HFFc6 (cell line): ENCODE results near the gene ABHD11. TPM values are rescaled to one million over a fixed set of nuclear protein-coding genes. Genes with fewer than 3 reads are reported as not detected.
"Not testable (repeated sequence)": the region's sequence is repeated elsewhere in the genome, so short reads cannot be mapped to it uniquely, and the experiment has no call there.

Experiments used
- DNase-seq: peaks from one replicate; pipeline ENCODE4 v3.0.0-alpha.2; 2018
- H3K27ac Mint-ChIP-seq: 2 replicates; pipeline ENCODE4 v1.8.0; 2020; ENCODE audit warnings: mild to moderate bottlenecking, mixed read lengths
- H3K27me3 Mint-ChIP-seq: 2 replicates; pipeline ENCODE4 v1.8.0; 2021; ENCODE audit warnings: mild to moderate bottlenecking, moderate library complexity, mixed read lengths; ENCODE audit not compliant: insufficient read depth
- H3K36me3 Mint-ChIP-seq: 2 replicates; pipeline ENCODE4 v1.8.0; 2021; ENCODE audit warnings: low read depth, mixed read lengths
- H3K4me1 Mint-ChIP-seq: 2 replicates; pipeline ENCODE4 v1.8.0; 2020; ENCODE audit warnings: low read depth, mixed read lengths
- H3K4me3 Mint-ChIP-seq: 2 replicates; pipeline ENCODE4 v1.8.0; 2020; ENCODE audit warnings: mild to moderate bottlenecking, moderate library complexity, mixed read lengths
- H3K9me3 Mint-ChIP-seq: 2 replicates; pipeline ENCODE4 v1.8.0; 2020; ENCODE audit warnings: mild to moderate bottlenecking, mixed read lengths
- long read RNA-seq: library from polyadenylated mRNA; unstranded; transcript quantifications from one replicate; pipeline ENCODE4 v2.0.0, GENCODE V29; 2019
- total RNA-seq, 6 experiments: library from RNA; stranded (reverse); fragmentation: NEBNext Ultra II Directional; extraction: Animal tissue kit (Norgen Biotek cat#: 25700); gene quantifications; 2 replicates in 1 of 6; 3 replicates in 5 of 6; pipeline ENCODE4 v1.2.3, GENCODE V29; 2021
- TF ChIP-seq, protein P1 (sequence below): fragments of 200-600 bp; sonication (generic); IDR thresholded peaks from 2 replicates; pipeline ENCODE4 v1.5.0; 2021; ENCODE audit warnings: antibody characterized with exemption, mild to moderate bottlenecking

ABHD11 gene, protein sequence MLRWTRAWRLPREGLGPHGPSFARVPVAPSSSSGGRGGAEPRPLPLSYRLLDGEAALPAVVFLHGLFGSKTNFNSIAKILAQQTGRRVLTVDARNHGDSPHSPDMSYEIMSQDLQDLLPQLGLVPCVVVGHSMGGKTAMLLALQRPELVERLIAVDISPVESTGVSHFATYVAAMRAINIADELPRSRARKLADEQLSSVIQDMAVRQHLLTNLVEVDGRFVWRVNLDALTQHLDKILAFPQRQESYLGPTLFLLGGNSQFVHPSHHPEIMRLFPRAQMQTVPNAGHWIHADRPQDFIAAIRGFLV
- 10 to 100 TPM; 10.3 to 18.6 (median 16.8) TPM for total RNA-seq
- long read RNA-seq, transcript ABHD11-201 (6 exons, 1,483 nt): major isoform, 16 of 22 reads
- long read RNA-seq, partial matches to known transcripts: 1 of 22 reads
- long read RNA-seq, other reads (novel, unspliced or antisense): 4 of 22 reads

DNA sequence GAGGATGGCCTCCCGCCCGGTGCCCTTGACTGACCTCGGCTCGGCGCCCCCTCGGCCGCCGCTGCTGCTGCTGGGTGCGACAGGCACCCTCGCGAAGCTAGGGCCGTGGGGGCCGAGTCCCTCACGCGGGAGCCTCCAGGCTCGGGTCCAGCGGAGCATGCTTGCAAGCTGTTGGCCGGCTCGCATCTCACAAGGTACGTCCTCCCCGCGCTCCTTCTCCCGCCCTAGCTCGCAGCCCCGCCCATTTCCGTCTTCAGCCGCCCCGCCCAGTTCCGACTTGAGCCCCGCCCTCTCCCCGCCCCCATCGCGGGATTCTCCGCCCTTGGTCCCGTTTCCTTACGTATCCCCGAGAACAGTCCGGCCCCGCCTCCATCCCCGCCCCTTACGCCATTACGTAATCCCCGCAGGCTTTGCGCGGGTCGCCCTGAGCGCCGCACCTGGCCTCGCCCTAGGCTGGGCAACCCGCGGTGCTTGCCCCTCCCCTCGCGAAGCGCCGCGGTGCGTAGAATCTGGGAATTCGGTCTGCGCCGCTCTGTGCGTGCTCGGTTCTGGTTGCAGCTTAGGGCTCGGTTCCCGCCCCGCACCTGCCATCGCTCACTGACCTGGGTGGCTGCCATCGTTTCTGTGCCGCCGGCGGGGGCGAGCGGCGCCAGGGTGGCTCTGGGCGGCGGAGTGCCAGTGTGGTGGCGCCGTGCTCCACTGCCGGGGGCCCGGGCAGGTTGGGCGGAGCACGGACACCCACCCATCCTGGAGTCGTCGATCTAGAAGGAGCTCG is at the start of gene ABHD11:
ABHD11 (minus strand) TSS at position 191 of the 775 bp plus-strand sequence; CDS start at position 159, 32 bp downstream.
- Mint-ChIP-seq H3K4me1 (peaks cover 13% of the 10 kb centered on the region; the same call in 1 of the 2 replicates), H3K27me3 (peaks cover 5% of the 10 kb centered on the region), H3K36me3 (peaks cover 4% of the 10 kb centered on the region; the same call in 1 of the 2 replicates), H3K4me3 (peak within 1 kb of the TSS; percentile 90), H3K27ac (peak within 1 kb of the TSS; percentile 82), H3K9me3 (peaks cover 4% of the 10 kb centered on the region; the same call in 1 of the 2 replicates)
- DNase-seq: peak; percentile 91
- TF ChIP-seq, protein P1, sequence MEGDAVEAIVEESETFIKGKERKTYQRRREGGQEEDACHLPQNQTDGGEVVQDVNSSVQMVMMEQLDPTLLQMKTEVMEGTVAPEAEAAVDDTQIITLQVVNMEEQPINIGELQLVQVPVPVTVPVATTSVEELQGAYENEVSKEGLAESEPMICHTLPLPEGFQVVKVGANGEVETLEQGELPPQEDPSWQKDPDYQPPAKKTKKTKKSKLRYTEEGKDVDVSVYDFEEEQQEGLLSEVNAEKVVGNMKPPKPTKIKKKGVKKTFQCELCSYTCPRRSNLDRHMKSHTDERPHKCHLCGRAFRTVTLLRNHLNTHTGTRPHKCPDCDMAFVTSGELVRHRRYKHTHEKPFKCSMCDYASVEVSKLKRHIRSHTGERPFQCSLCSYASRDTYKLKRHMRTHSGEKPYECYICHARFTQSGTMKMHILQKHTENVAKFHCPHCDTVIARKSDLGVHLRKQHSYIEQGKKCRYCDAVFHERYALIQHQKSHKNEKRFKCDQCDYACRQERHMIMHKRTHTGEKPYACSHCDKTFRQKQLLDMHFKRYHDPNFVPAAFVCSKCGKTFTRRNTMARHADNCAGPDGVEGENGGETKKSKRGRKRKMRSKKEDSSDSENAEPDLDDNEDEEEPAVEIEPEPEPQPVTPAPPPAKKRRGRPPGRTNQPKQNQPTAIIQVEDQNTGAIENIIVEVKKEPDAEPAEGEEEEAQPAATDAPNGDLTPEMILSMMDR: no peak

DNA sequence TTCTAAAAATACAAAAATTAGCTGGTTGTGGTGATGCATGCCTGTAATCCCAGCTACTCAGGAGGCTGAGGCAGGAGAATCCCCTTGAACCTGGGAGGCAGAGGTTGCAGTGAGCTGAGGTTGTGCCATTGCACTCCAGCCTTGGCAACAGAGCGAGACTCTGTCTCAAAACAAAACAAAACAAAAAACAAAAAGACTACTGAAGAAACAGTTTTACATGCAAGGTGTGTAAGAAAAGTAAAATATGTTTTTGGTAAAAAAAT is 49.1 kb upstream of the ABHD11 start:
- not testable (repeated sequence) for H3K27ac Mint-ChIP-seq, DNase-seq, H3K4me1 Mint-ChIP-seq, H3K27me3 Mint-ChIP-seq, H3K36me3 Mint-ChIP-seq, H3K9me3 Mint-ChIP-seq, H3K4me3 Mint-ChIP-seq

DNA sequence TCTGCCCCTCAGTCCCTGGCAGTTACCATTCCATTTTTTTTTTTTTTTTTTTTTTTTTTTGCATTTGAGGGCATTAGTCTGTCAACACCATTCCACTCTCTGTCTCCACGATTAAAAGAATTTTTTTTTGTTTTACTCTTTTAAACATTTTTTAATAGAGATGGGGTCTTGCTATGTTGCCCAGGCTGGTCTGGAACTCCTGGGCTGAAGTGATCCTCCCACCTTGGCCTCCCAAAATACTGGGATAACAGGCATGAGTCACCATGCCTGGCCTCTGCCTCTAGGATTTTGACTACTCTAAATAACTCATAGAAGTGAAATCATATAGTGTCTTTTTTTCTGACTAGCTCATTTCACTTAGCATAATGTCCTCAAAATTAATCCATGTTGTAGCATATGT is 48.0 kb upstream of the ABHD11 start:
- Mint-ChIP-seq H3K27me3 (peaks cover 2% of the 10 kb centered on the region; the same call in 1 of the 2 replicates), H3K9me3 (no peaks in the 10 kb centered on the region), H3K36me3 (0 out of 2 replicates have a peak, but pooled peaks cover under 1% of the 10 kb centered on the region), H3K4me3 (no peak overlapping the region), H3K27ac (no peak overlapping the region), H3K4me1 (no peaks in the 10 kb centered on the region)
- DNase-seq: no peak
- TF ChIP-seq, protein P1: no peak

DNA sequence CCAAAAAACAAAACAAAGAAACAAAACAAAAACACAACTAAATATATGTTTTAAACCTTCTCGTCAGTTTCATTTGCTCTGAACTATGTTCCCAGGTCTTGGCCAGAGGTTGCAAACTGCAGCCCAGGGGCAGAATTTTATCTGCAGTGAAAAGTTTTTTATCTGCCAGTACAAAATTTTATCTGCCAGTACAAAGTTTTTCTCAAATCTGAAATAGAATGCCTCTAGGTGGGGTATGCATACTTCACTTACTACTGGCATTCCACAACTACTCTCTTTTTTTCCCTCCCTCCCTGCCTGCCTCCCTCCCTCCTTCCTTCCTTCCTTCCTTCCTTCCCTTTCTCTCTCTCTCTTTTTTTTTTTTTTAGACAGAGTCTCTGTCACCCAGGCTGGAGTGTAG is 40.9 kb upstream of the ABHD11 start:
- TF ChIP-seq, protein P1: no peak
- Mint-ChIP-seq H3K27me3 (peaks cover 2% of the 10 kb centered on the region; the same call in 1 of the 2 replicates), H3K4me3 (no peak overlapping the region), H3K36me3 (peaks cover 5% of the 10 kb centered on the region; the same call in 1 of the 2 replicates), H3K4me1 (peaks cover 9% of the 10 kb centered on the region), H3K27ac (no peak overlapping the region), H3K9me3 (no peaks in the 10 kb centered on the region)
- no peak for DNase-seq

DNA sequence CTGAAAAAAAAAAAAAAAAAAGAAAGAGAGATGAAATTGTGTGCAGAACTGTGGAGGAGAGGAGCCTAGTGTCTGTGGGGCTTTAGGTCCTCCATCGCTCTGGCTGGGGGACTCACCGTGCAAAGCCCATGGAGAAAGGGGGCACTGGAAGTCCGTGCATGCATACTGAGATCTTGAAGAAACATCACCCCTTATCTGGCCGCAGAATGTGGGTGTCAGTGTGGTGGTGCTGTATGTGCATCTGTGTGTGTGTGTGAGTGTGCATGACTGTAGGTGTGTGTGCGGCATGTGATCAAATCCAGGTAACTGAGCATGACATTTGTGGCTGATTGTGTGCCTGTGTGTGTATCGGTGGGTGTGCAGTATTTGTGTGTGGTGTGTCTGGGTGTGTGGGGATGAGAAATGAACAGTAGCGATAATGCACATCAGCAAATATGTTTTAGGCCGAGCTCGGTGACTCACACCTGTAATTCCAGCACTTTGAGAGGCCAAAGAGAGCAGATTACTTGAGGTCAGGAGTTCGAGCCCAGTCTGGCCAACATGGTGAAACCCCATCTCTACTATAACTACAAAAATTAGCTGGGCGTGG is 40.3 kb upstream of the ABHD11 start:
- TF ChIP-seq, protein P1: no peak
- Mint-ChIP-seq H3K27ac (no peak overlapping the region), H3K4me3 (no peak overlapping the region), H3K27me3 (peaks cover 2% of the 10 kb centered on the region; the same call in 1 of the 2 replicates), H3K36me3 (peaks cover 5% of the 10 kb centered on the region; the same call in 1 of the 2 replicates), H3K9me3 (no peaks in the 10 kb centered on the region), H3K4me1 (peaks cover 15% of the 10 kb centered on the region)
- DNase-seq: no peak
